NCI-H2196 treated with DMSO at 0.1 percent for 48 hours (cell line): Measurements from ENCODE around the gene CP.
"Not testable (repeated sequence)": the region's sequence is repeated elsewhere in the genome, so short reads cannot be mapped to it uniquely, and the experiment has no call there.

Experiments used
- DNase-seq: peaks from one replicate; lab custom pipeline; 2025; ENCODE audit not compliant: unreplicated experiment; lab: John Stamatoyannopoulos, UW

CP gene

GRCh38 chr3:149227591-149228268, 6.1 kb upstream of the CP start:
- DNase-seq = no peak

GRCh38 chr3:149226776-149227175, 5.1 kb upstream of the CP start:
- DNase-seq = no peak

GRCh38 chr3:149224736-149225594, 3.3 kb upstream of the CP start:
- DNase-seq = no peak

- no peak for DNase-seq
These were observed 1.8 kb upstream of the CP start for GRCh38 chr3:149223461-149223820.

- DNase-seq = not testable (repeated sequence)
These were observed 2.1 kb downstream of the CP start for GRCh38 chr3:149219380-149220121.

GRCh38 chr3:149217347-149217746, 4.3 kb downstream of the CP start:
- no peak for DNase-seq

GRCh38 chr3:149216193-149216869, 5.3 kb downstream of the CP start:
- DNase-seq = peak; percentile 23

GRCh38 chr3:149215515-149215914, 6.1 kb downstream of the CP start:
- peak; percentile 39 for DNase-seq

GRCh38 chr3:149214702-149215101, 6.9 kb downstream of the CP start:
- DNase-seq = no peak

GRCh38 chr3:149212386-149212785, 9.2 kb downstream of the CP start:
- no peak for DNase-seq

- no peak for DNase-seq
These were observed 12.2 kb downstream of the CP start for GRCh38 chr3:149209431-149209830.

- DNase-seq = no peak
These were observed 14.2 kb downstream of the CP start for GRCh38 chr3:149207475-149207874.

GRCh38 chr3:149204390-149204991, 17.1 kb downstream of the CP start:
- DNase-seq = no peak

GRCh38 chr3:149203758-149204157, 17.9 kb downstream of the CP start:
- DNase-seq = no peak

GRCh38 chr3:149199474-149199873, 22.2 kb downstream of the CP start:
- DNase-seq = peak; percentile 36

- no peak for DNase-seq
These were observed 23.0 kb downstream of the CP start for GRCh38 chr3:149198611-149199010.

- DNase-seq = no peak
These were observed 24.0 kb downstream of the CP start for GRCh38 chr3:149197669-149198068.

GRCh38 chr3:149196805-149197592, 24.6 kb downstream of the CP start:
- not testable (repeated sequence) for DNase-seq

GRCh38 chr3:149195221-149195620, 26.4 kb downstream of the CP start:
- no peak for DNase-seq

- DNase-seq = no peak
These were observed 33.1 kb downstream of the CP start for GRCh38 chr3:149188494-149188893.
